Measurements from ENCODE around the gene DFFB. TPM values are rescaled to one million over a fixed set of nuclear protein-coding genes. Genes with fewer than 3 reads are reported as not detected.
A peak's percentile ranks its signal among the peaks of the same experiment; 100 is the strongest.

The DFFB gene
- 17.1 and 19.6 TPM in 2 replicates for total RNA-seq (2014; rRNA removed)
- percentile 65 among the genes with signal in this experiment for Bru-seq, nascent RNA
- BruChase-seq, experiment 1, labeled RNA remaining after a 6-hour chase: percentile 78 among the genes with signal in this experiment
- BruChase-seq, experiment 2, labeled RNA remaining after a 2-hour chase: percentile 75 among the genes with signal in this experiment
- long read RNA-seq, transcript DFFB-205 (7 exons, 3,028 nt): major isoform, 13 of 41 reads
- long read RNA-seq, partial matches to known transcripts: 3 of 41 reads
- long read RNA-seq, other reads (novel, unspliced or antisense): 23 of 41 reads

GRCh38 chr1:3856923-3857790, at the start of gene DFFB, which contains the start of gene CEP104:
TSS of gene DFFB (plus strand) at chr1:3857476. CDS start at chr1:3857604, 128 bp downstream.
TSS of gene CEP104 (minus strand) at chr1:3857211. CDS start at chr1:3852407, 4,804 bp downstream.
- Histone ChIP-seq H3K4me3 (ENCODE audit: low read length) (peak within 1 kb of the TSS; percentile 83), H3K36me3 (ENCODE audit: low read depth, low read length) (peaks cover 7% of the 10 kb centered on the region; the same call in 1 of the 2 replicates), H3K79me2 (ENCODE audit: low read length) (peaks cover 82% of the 10 kb centered on the region), H3K4me1 (ENCODE audit: insufficient read depth, low read length) (peaks cover 18% of the 10 kb centered on the region), H3K9me2 (replicated peaks; ENCODE audit: low read length) (no peaks in the 10 kb centered on the region), H3F3A (ENCODE audit: low read length, unreplicated experiment) (no peaks in the 10 kb centered on the region), H2AFZ (ENCODE audit: low read length) (peak within 1 kb of the TSS; percentile 93), H3K27ac (ENCODE audit: low read length) (no peak within 1 kb of the TSS), H3K9ac (ENCODE audit: low read length) (peak within 1 kb of the TSS; percentile 67), H3K4me2 (ENCODE audit: low read length) (peak within 1 kb of the TSS; percentile 98), H3K27me3 (ENCODE audit: low read length) (no peaks in the 10 kb centered on the region), H4K20me1 (ENCODE audit: low read length) (peaks cover 17% of the 10 kb centered on the region; the same call in 1 of the 2 replicates), H3K9me3 (ENCODE audit: low read length) (no peaks in the 10 kb centered on the region)
- intact Hi-C loops (cut with micrococcal nuclease): loop anchor here (1.0 kb wide), 2 partner anchors 43 to 61 kb away; partner anchors contain the start of genes C1orf174 and LRRC47
- POLR2A ChIA-PET (ENCODE audit: unreplicated experiment): interaction anchor here (0.6 kb wide), 2 partner anchors 45 to 61 kb away, joined by 3 to 5 read pairs; no protein-coding TSS in a partner anchor
- ATAC-seq (peak; percentile 91), DNase-seq (peak; percentile 100)
- BruUV-seq (replicated peaks): no TSS peak
- no peak for TF ChIP-seq EZH2 (IDR thresholded peaks at IDR 0.05; ENCODE audit: low read length, unreplicated experiment)
- TF ChIP-seq CTCF (conservative IDR thresholded peaks at IDR 0.05; ENCODE audit: low read depth, low read length): peak; percentile 62
- CTCF ChIA-PET: no interaction called here

GRCh38 chr1:3807769-3808168, 49.5 kb upstream of the DFFB start:
- no peak overlapping the region for H3K4me2 ChIP-seq (ENCODE audit: low read length)
- no peaks in the 10 kb centered on the region for H4K20me1 ChIP-seq (ENCODE audit: low read length)
- DNase-seq: no peak
- H3K4me1 ChIP-seq (ENCODE audit: insufficient read depth, low read length): no peaks in the 10 kb centered on the region
- ChIA-PET POLR2A (ENCODE audit: unreplicated experiment) (no interaction called here), CTCF (no interaction called here)
- H3K9me2 ChIP-seq (replicated peaks; ENCODE audit: low read length): no peaks in the 10 kb centered on the region
- H3K9ac ChIP-seq (ENCODE audit: low read length): no peak overlapping the region
- intact Hi-C loops (cut with micrococcal nuclease): no loop called here
- H3K9me3 ChIP-seq (ENCODE audit: low read length): no peaks in the 10 kb centered on the region
- H2AFZ ChIP-seq (ENCODE audit: low read length): no peak overlapping the region
- no TSS peak for BruUV-seq (replicated peaks)
- H3K27ac ChIP-seq (ENCODE audit: low read length): no peak overlapping the region
- no peak overlapping the region for H3K4me3 ChIP-seq (ENCODE audit: low read length)
- H3K27me3 ChIP-seq (ENCODE audit: low read length): peaks cover 2% of the 10 kb centered on the region; the same call in 1 of the 2 replicates
- no peak for TF ChIP-seq CTCF (conservative IDR thresholded peaks at IDR 0.05; ENCODE audit: low read depth, low read length)
- TF ChIP-seq EZH2phosphoT487 (IDR thresholded peaks at IDR 0.05; ENCODE audit: borderline replicate concordance, low read length): no peak
- TF ChIP-seq EZH2 (IDR thresholded peaks at IDR 0.05; ENCODE audit: low read length, unreplicated experiment): no peak
- H3F3A ChIP-seq (ENCODE audit: low read length, unreplicated experiment): no peaks in the 10 kb centered on the region
- no peaks in the 10 kb centered on the region for H3K36me3 ChIP-seq (ENCODE audit: low read depth, low read length)
- H3K79me2 ChIP-seq (ENCODE audit: low read length): no peaks in the 10 kb centered on the region
- no peak for ATAC-seq
